Hepatic stellate cell (primary cell): ENCODE data around the gene FBXO42.
"Not testable (repeated sequence)": the region's sequence is repeated elsewhere in the genome, so short reads cannot be mapped to it uniquely, and the experiment has no call there.

Experiments used
- DNase-seq: peaks from one replicate; pipeline ENCODE4 v3.0.0; 2011; ENCODE audit warnings: low spot score

FBXO42 gene

GRCh38 chr1:16243936-16244649 lies 108.2 kb downstream of the FBXO42 start:
- peak; percentile 78 for DNase-seq

- no peak for DNase-seq
These were observed 109.1 kb downstream of the FBXO42 start for GRCh38 chr1:16243215-16243610.

- no peak for DNase-seq
These were observed 109.6 kb downstream of the FBXO42 start for GRCh38 chr1:16242556-16243214.

- DNase-seq = no peak
These were observed 111.0 kb downstream of the FBXO42 start for GRCh38 chr1:16241221-16241708.

GRCh38 chr1:16239972-16240491 lies 112.2 kb downstream of the FBXO42 start:
- no peak for DNase-seq

- peak; percentile 47 for DNase-seq
These were observed 114.9 kb downstream of the FBXO42 start for GRCh38 chr1:16237343-16237830.

- peak; percentile 94 for DNase-seq
These were observed 115.6 kb downstream of the FBXO42 start, which contains the start of gene CPLANE2 for GRCh38 chr1:16236511-16237342. CPLANE2 (minus strand) TSS chr1:16237183; CDS start chr1:16236742, 441 bp downstream.

GRCh38 chr1:16235944-16236510 lies 116.3 kb downstream of the FBXO42 start:
- DNase-seq = peak; percentile 41

- no peak for DNase-seq
These were observed 116.9 kb downstream of the FBXO42 start for GRCh38 chr1:16235347-16235746.

GRCh38 chr1:16233431-16233830 lies 118.8 kb downstream of the FBXO42 start:
- DNase-seq = no peak

- no peak for DNase-seq
These were observed 120.0 kb downstream of the FBXO42 start for GRCh38 chr1:16232316-16232710.

GRCh38 chr1:16231331-16232315 lies 120.7 kb downstream of the FBXO42 start:
- no peak for DNase-seq

GRCh38 chr1:16230744-16231143 lies 121.5 kb downstream of the FBXO42 start:
- DNase-seq = no peak

- DNase-seq = no peak
These were observed 122.1 kb downstream of the FBXO42 start for GRCh38 chr1:16229976-16230740.

- DNase-seq = no peak
These were observed 125.6 kb downstream of the FBXO42 start for GRCh38 chr1:16226490-16227179.

GRCh38 chr1:16226129-16226489 lies 126.2 kb downstream of the FBXO42 start:
- DNase-seq = no peak

GRCh38 chr1:16224472-16224871 lies 127.8 kb downstream of the FBXO42 start:
- no peak for DNase-seq

- not testable (repeated sequence) for DNase-seq
These were observed 129.6 kb downstream of the FBXO42 start for GRCh38 chr1:16222716-16223115.

- DNase-seq = no peak
These were observed 130.8 kb downstream of the FBXO42 start for GRCh38 chr1:16221499-16221898.
